IPS-11a (cell line): ENCODE measurements around the gene PSMC4.

ENCODE experiments used
- H3K4me3 ChIP-seq: one replicate; pipeline ENCODE4 v1.5.1; 2013; ENCODE audit warnings: low read depth, low read length, control low read depth

The PSMC4 gene

GRCh38 chr19:39987167-39987566 is 16.2 kb downstream of the PSMC4 start:
- H3K4me3 ChIP-seq: no peak overlapping the region

GRCh38 chr19:39987596-39987995 is 16.6 kb downstream of the PSMC4 start:
- no peak overlapping the region for H3K4me3 ChIP-seq

- H3K4me3 ChIP-seq: no peak overlapping the region
These were observed 22.6 kb downstream of the PSMC4 start for GRCh38 chr19:39993605-39994004.

- H3K4me3 ChIP-seq: no peak overlapping the region
These were observed 23.4 kb downstream of the PSMC4 start for GRCh38 chr19:39994361-39994760.

- peak overlapping the region; percentile 96 for H3K4me3 ChIP-seq
These were observed 24.8 kb downstream of the PSMC4 start for GRCh38 chr19:39995794-39996193.

- peak overlapping the region; percentile 96 for H3K4me3 ChIP-seq
These were observed 25.3 kb downstream of the PSMC4 start for GRCh38 chr19:39996218-39996810.

- H3K4me3 ChIP-seq: peak within 1 kb of the TSS; percentile 96
These were observed 26.1 kb downstream of the PSMC4 start, which contains the start of gene ZNF546 for GRCh38 chr19:39996811-39997637. Gene ZNF546, plus strand, starts transcription at chr19:39997060. Its CDS starts 1,267 bp downstream, at chr19:39998327.

- peak overlapping the region; percentile 96 for H3K4me3 ChIP-seq
These were observed 26.8 kb downstream of the PSMC4 start for GRCh38 chr19:39997638-39998216.

GRCh38 chr19:39998501-39998900 is 27.5 kb downstream of the PSMC4 start:
- H3K4me3 ChIP-seq: no peak overlapping the region

GRCh38 chr19:40005691-40006272 is 34.8 kb downstream of the PSMC4 start:
- no peak overlapping the region for H3K4me3 ChIP-seq

GRCh38 chr19:40006273-40006691 is 35.3 kb downstream of the PSMC4 start:
- no peak overlapping the region for H3K4me3 ChIP-seq

- H3K4me3 ChIP-seq: no peak overlapping the region
These were observed 38.7 kb downstream of the PSMC4 start for GRCh38 chr19:40009674-40010073.

GRCh38 chr19:40013991-40014390 is 43.0 kb downstream of the PSMC4 start:
- no peak overlapping the region for H3K4me3 ChIP-seq

GRCh38 chr19:40023969-40024368 is 53.0 kb downstream of the PSMC4 start:
- H3K4me3 ChIP-seq: no peak overlapping the region

GRCh38 chr19:40025938-40026596 is 55.1 kb downstream of the PSMC4 start:
- H3K4me3 ChIP-seq: no peak overlapping the region

- no peak overlapping the region for H3K4me3 ChIP-seq
These were observed 55.6 kb downstream of the PSMC4 start for GRCh38 chr19:40026597-40026970.
